A549 (cell line): ENCODE results near the gene ZHX3.

Experiments used
- CTCF ChIP-seq: fragments of >200 bp; sonication (Bioruptor Twin); formaldehyde crosslinking; IDR thresholded peaks from 3 replicates; pipeline ENCODE4 v1.5.1; 2016
- E2F6 ChIP-seq: IDR thresholded peaks from 2 replicates; pipeline ENCODE4 v1.6.1; 2012; ENCODE audit warnings: low read depth, borderline replicate concordance
- ESRRA ChIP-seq: fragments of 150-350 bp; IDR thresholded peaks from 2 replicates; pipeline ENCODE4 v1.6.1; 2014; ENCODE audit warnings: mild to moderate bottlenecking, low read length, borderline replicate concordance
- KDM1A ChIP-seq: fragments of 200-600 bp; sonication (generic); IDR thresholded peaks from 2 replicates; pipeline ENCODE4 v1.6.1; 2016; ENCODE audit warnings: low read depth, mild to moderate bottlenecking
- MAFK ChIP-seq: fragments of 450-650 bp; IDR thresholded peaks from 2 replicates; pipeline ENCODE4 v1.6.1; 2014; ENCODE audit not compliant: partially characterized antibody
- MAZ ChIP-seq: fragments of 150-350 bp; IDR thresholded peaks from 2 replicates; pipeline ENCODE4 v1.6.1; 2014; ENCODE audit warnings: antibody characterized with exemption, low read depth, low read length, borderline replicate concordance
- POLR2A ChIP-seq: IDR thresholded peaks from 2 replicates; pipeline ENCODE4 v1.6.1; 2012; ENCODE audit warnings: mild to moderate bottlenecking, low read length
- RARB ChIP-seq: fragments of 250-450 bp; sonication (Bioruptor Pico); IDR thresholded peaks from 2 replicates; pipeline ENCODE4 v1.8.0; 2021; ENCODE audit warnings: mild to moderate bottlenecking, moderate library complexity
- RCOR1 ChIP-seq: fragments of 150-350 bp; IDR thresholded peaks from 2 replicates; pipeline ENCODE4 v1.6.1; 2014; ENCODE audit warnings: antibody characterized with exemption, low read length, low read depth
- SMC3 ChIP-seq: fragments of >200 bp; sonication (Bioruptor Twin); formaldehyde crosslinking; IDR thresholded peaks from 3 replicates; pipeline ENCODE4 v1.6.1; 2018; ENCODE audit warnings: inconsistent platforms
- ZSCAN20 ChIP-seq: fragments of 250-450 bp; sonication (Bioruptor Pico); IDR thresholded peaks from 2 replicates; pipeline ENCODE4 v1.8.0; 2022; ENCODE audit warnings: mild to moderate bottlenecking, moderate library complexity

- TF ChIP-seq CTCF (no peak), KDM1A (no peak), POLR2A (no peak), RCOR1 (no peak), ZSCAN20 (CRISPR knock-in tag) (no peak), RARB (CRISPR knock-in tag) (no peak), ESRRA (no peak), MAFK (no peak), SMC3 (no peak), E2F6 (no peak), MAZ (no peak)
Observed at GRCh38 chr20:41178904-41179432, 138.6 kb downstream of the ZHX3 start.
